OCI-LY3 (cell line): ENCODE measurements around the gene NAGPA.

Source experiments
- EZH2phosphoT487 ChIP-seq: fragments of 200-600 bp; shearing (Covaris generic); IDR thresholded peaks from 2 replicates; pipeline ENCODE4 v1.6.1; 2018; ENCODE audit warnings: antibody characterized with exemption, mixed run types, low read depth
- TF ChIP-seq, protein P1 (sequence below): fragments of 200-600, 300-600 bp; sonication (generic); IDR thresholded peaks from 2 replicates; pipeline ENCODE4 v1.5.1; 2014; ENCODE audit warnings: antibody characterized with exemption, low read length, low read depth

DNA sequence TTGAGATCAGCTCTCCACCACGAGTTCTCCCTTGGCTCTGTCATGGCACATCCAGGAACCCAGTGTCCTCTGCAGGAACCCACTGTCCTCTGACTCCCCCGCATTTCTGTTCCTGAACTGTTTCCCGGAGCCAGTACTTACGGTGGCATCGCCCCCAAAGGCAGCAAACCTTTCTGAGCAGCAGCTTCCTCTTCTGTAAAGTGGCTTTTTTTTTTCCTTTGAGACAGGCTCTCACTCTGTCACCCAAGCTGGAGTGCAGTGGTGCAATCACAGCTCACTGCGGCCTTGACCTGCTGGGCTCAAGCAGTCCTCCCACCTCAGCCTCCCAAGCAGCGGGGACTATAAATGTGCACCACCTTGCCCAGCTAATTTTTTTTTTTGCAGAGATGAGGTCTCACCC, 32.2 kb downstream of the NAGPA start:
- TF ChIP-seq, protein P1, sequence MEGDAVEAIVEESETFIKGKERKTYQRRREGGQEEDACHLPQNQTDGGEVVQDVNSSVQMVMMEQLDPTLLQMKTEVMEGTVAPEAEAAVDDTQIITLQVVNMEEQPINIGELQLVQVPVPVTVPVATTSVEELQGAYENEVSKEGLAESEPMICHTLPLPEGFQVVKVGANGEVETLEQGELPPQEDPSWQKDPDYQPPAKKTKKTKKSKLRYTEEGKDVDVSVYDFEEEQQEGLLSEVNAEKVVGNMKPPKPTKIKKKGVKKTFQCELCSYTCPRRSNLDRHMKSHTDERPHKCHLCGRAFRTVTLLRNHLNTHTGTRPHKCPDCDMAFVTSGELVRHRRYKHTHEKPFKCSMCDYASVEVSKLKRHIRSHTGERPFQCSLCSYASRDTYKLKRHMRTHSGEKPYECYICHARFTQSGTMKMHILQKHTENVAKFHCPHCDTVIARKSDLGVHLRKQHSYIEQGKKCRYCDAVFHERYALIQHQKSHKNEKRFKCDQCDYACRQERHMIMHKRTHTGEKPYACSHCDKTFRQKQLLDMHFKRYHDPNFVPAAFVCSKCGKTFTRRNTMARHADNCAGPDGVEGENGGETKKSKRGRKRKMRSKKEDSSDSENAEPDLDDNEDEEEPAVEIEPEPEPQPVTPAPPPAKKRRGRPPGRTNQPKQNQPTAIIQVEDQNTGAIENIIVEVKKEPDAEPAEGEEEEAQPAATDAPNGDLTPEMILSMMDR = no peak
- no peak for TF ChIP-seq EZH2phosphoT487
